SK-N-SH (cell line): Measurements from ENCODE around the gene IL18BP. TPM values are rescaled to one million over a fixed set of nuclear protein-coding genes. Genes with fewer than 3 reads are reported as not detected.

Experiments
- CTCF ChIA-PET: fragments of 300-600, 350-600 bp; formaldehyde crosslinking; extraction: SDS; loops from one replicate; lab custom pipeline; 2021; lab: Yijun Ruan, JAX
- POLR2A ChIA-PET: fragments of 350-600 bp; sonication (Branson Sonifier 250); formaldehyde crosslinking; extraction: SDS; loops from one replicate; lab custom pipeline; 2020; ENCODE audit warnings: antibody characterized with exemption, inconsistent platforms; lab: Yijun Ruan, JAX
- DNase-seq: peaks from one replicate; pipeline ENCODE4 v3.0.0; 2012
- H2AFZ ChIP-seq: fragments of 200-600 bp; sonication (generic); 2 replicates; pipeline ENCODE4 v1.8.1; 2016; ENCODE audit warnings: antibody characterized with exemption, mild to moderate bottlenecking, low read depth
- H3F3A ChIP-seq: fragments of 200-600 bp; sonication (generic); replicated peaks from 2 replicates; pipeline ENCODE3; 2016; ENCODE audit warnings: antibody characterized with exemption, mild to moderate bottlenecking; ENCODE audit not compliant: insufficient read depth
- H3K27ac ChIP-seq, 2 experiments: fragments of 200-500 bp in 1 of 2; fragments of 200-600 bp in 1 of 2; sonication (Bioruptor generic) in 1 of 2; sonication (generic), shearing (Covaris generic) in 1 of 2; 2 replicates each; pipeline versions ENCODE4 v1.5.1 to v1.6.1; 2014 to 2016; ENCODE audit warnings: low read depth in 2 of 2, inconsistent platforms in 1 of 2, low read length in 1 of 2, mild to moderate bottlenecking in 1 of 2, mixed read lengths in 1 of 2
- H3K27me3 ChIP-seq: fragments of 200-600 bp; sonication (generic), shearing (Covaris generic); 2 replicates; pipeline ENCODE4 v1.6.1; 2016; ENCODE audit warnings: mixed run types; ENCODE audit not compliant: insufficient read depth
- H3K36me3 ChIP-seq, 2 experiments: fragments of 200-500 bp in 1 of 2; fragments of 200-600 bp in 1 of 2; sonication (Bioruptor generic) in 1 of 2; sonication (generic) in 1 of 2; replicated peaks in 1 of 2; 2 replicates each; pipeline versions ENCODE3 to v1.5.1; 2014 to 2016; ENCODE audit warnings: low read length in 1 of 2, mild to moderate bottlenecking in 1 of 2; ENCODE audit not compliant: insufficient read depth in 2 of 2, control insufficient read depth in 1 of 2
- H3K4me1 ChIP-seq, 2 experiments: fragments of 200-500 bp in 1 of 2; fragments of 200-600 bp in 1 of 2; sonication (Bioruptor generic) in 1 of 2; sonication (generic), shearing (Covaris generic) in 1 of 2; 2 replicates each; pipeline versions ENCODE4 v1.5.1 to v1.6.1; 2014 to 2016; ENCODE audit warnings: low read depth in 1 of 2, low read length in 1 of 2, mixed run types in 1 of 2; ENCODE audit not compliant: insufficient read depth in 2 of 2, control insufficient read depth in 1 of 2
- H3K4me2 ChIP-seq: fragments of 200-600 bp; sonication (generic), shearing (Covaris generic); 2 replicates; pipeline ENCODE4 v1.6.1; 2017; ENCODE audit warnings: mixed run types
- H3K4me3 ChIP-seq, 2 experiments: fragments of 200-500 bp in 1 of 2; fragments of 200-600 bp in 1 of 2; sonication (Bioruptor generic) in 1 of 2; sonication (generic), shearing (Covaris generic) in 1 of 2; 2 replicates each; pipeline versions ENCODE4 v1.5.1 to v1.8.1; 2014 to 2016; ENCODE audit warnings: low read depth in 2 of 2, inconsistent platforms in 1 of 2, low read length in 1 of 2, mild to moderate bottlenecking in 1 of 2, mixed read lengths in 1 of 2, moderate library complexity in 1 of 2
- H3K79me2 ChIP-seq: fragments of 200-600 bp; sonication (generic); 2 replicates; pipeline ENCODE4 v1.8.1; 2017; ENCODE audit warnings: mild to moderate bottlenecking; ENCODE audit not compliant: insufficient read depth
- H3K9ac ChIP-seq: fragments of 200-600 bp; sonication (generic); 2 replicates; pipeline ENCODE4 v1.6.1; 2017; ENCODE audit warnings: mixed run types
- H3K9me2 ChIP-seq: fragments of 200-600 bp; sonication (generic); 2 replicates; pipeline ENCODE4 v1.6.1; 2017; ENCODE audit warnings: mixed run types
- H3K9me3 ChIP-seq: fragments of 200-600 bp; sonication (generic); 2 replicates; pipeline ENCODE4 v1.6.1; 2017; ENCODE audit warnings: mixed run types, mild to moderate bottlenecking, moderate library complexity
- H4K20me1 ChIP-seq: fragments of 200-600 bp; sonication (generic); 2 replicates; pipeline ENCODE4 v1.6.1; 2017; ENCODE audit warnings: mild to moderate bottlenecking, mixed run types; ENCODE audit not compliant: insufficient read depth
- EZH2phosphoT487 ChIP-seq: fragments of 200-600 bp; sonication (generic); IDR thresholded peaks from 2 replicates; pipeline ENCODE4 v1.6.1; 2017; ENCODE audit warnings: low read depth, mixed run types, mild to moderate bottlenecking, antibody characterized with exemption, moderate library complexity, borderline replicate concordance
- FOSL2 ChIP-seq: IDR thresholded peaks from 2 replicates; pipeline ENCODE4 v1.4.0; 2012; ENCODE audit warnings: low read depth, mild to moderate bottlenecking, moderate library complexity, borderline replicate concordance
- GABPA ChIP-seq: IDR thresholded peaks from 2 replicates; pipeline ENCODE4 v1.4.0; 2012; ENCODE audit warnings: low read depth, mild to moderate bottlenecking
- GATA2 ChIP-seq: sonication (generic); formaldehyde crosslinking; IDR thresholded peaks from 2 replicates; pipeline ENCODE4 v1.5.0; 2020; ENCODE audit warnings: mild to moderate bottlenecking, missing genetic modification reagents
- JUND ChIP-seq: IDR thresholded peaks from 2 replicates; pipeline ENCODE4 v1.4.0; 2012
- MAX ChIP-seq: IDR thresholded peaks from 2 replicates; pipeline ENCODE4 v1.4.0; 2012; ENCODE audit warnings: low read depth
- NRF1 ChIP-seq: IDR thresholded peaks from 2 replicates; pipeline ENCODE4 v1.6.1; 2012; ENCODE audit warnings: low read depth, mild to moderate bottlenecking, low read length
- RCOR1 ChIP-seq: fragments of 150-350 bp; IDR thresholded peaks from 2 replicates; pipeline ENCODE4 v1.6.1; 2017; ENCODE audit warnings: antibody characterized with exemption, low read length
- REST ChIP-seq: IDR thresholded peaks from 2 replicates; pipeline ENCODE4 v1.6.1; 2012; ENCODE audit warnings: mild to moderate bottlenecking, low read depth, low read length, moderate library complexity
- RFX5 ChIP-seq: IDR thresholded peaks from 2 replicates; pipeline ENCODE4 v1.6.1; 2012; ENCODE audit warnings: mild to moderate bottlenecking, improper control_type of control experiment, low read length
- SMC3 ChIP-seq: IDR thresholded peaks from 2 replicates; pipeline ENCODE4 v1.6.1; 2012; ENCODE audit warnings: low read depth, low read length, improper control_type of control experiment
- USF1 ChIP-seq: IDR thresholded peaks from 2 replicates; pipeline ENCODE4 v1.4.0; 2012; ENCODE audit warnings: low read depth, borderline replicate concordance
- USF2 ChIP-seq: fragments of 150-350 bp; IDR thresholded peaks from 2 replicates; pipeline ENCODE4 v1.6.1; 2017; ENCODE audit warnings: antibody characterized with exemption, low read length, low read depth, borderline replicate concordance
- ZBTB33 ChIP-seq: IDR thresholded peaks from 2 replicates; pipeline ENCODE4 v1.4.0; 2012; ENCODE audit warnings: low read depth, borderline replicate concordance
- whole genome bisulfite sequencing: methylation state at CpG from one replicate; pipeline ENCODE4 v1.1.6; 2017; ENCODE audit warnings: low lambda C conversion rate; 5-methylcytosine and 5-hydroxymethylcytosine counted together
- polyA plus RNA-seq, 3 experiments: library from polyadenylated mRNA; depleted of rRNA; stranded (reverse); fragments of >200 nt; gene quantifications; 2 replicates each; pipeline ENCODE4 v1.2.3, GENCODE V29; 2012

The IL18BP gene
- polyA plus RNA-seq, 1 of the 3 experiments (the other 2 are of a cell fraction), result 5.0 TPM

- peaks cover 64% of the 10 kb centered on the region for H4K20me1 ChIP-seq
- peaks cover 2% of the 10 kb centered on the region; the same call in 1 of the 2 replicates for H3K79me2 ChIP-seq
- no peaks in the 10 kb centered on the region for H3K9me2 ChIP-seq
- peaks cover 41% of the 10 kb centered on the region for H3F3A ChIP-seq
- H3K4me1 ChIP-seq, result no peaks in the 10 kb centered on the region; a peak in 1 of 4 replicates
- TF ChIP-seq USF2, result no peak
- TF ChIP-seq ZBTB33, result no peak
- no peak for TF ChIP-seq RCOR1
- TF ChIP-seq REST, result no peak
- TF ChIP-seq MAX, result no peak
- no peak for TF ChIP-seq NRF1
- TF ChIP-seq FOSL2, result no peak
- no peak for TF ChIP-seq USF1
- no peak for TF ChIP-seq EZH2phosphoT487
- no peak for TF ChIP-seq GABPA
- TF ChIP-seq SMC3, result no peak
- no peak for TF ChIP-seq RFX5
- TF ChIP-seq GATA2 (CRISPR knock-in tag), result no peak
- no peak for TF ChIP-seq JUND
- TF ChIP-seq, all 33 proteins: peak for 0
- ChIA-PET CTCF (interaction anchor here (1.3 to 2.4 kb wide), 4 partner anchors 16 to 82 kb away, joined by 6 to 16 read pairs (median 11); no protein-coding TSS in a partner anchor), POLR2A (interaction anchor here (1.0 to 1.7 kb wide), 2 partner anchors 8 to 9 kb away, joined by 4 read pairs; no protein-coding TSS in a partner anchor)
- no peak for DNase-seq
- Histone ChIP-seq H3K9me3 (no peaks in the 10 kb centered on the region), H3K27ac (no peak overlapping the region), H3K4me2 (no peak overlapping the region), H3K36me3 (peaks cover 46 to 99% of the 10 kb centered on the region in 2 experiments), H3K4me3 (no peak overlapping the region), H2AFZ (no peak overlapping the region), H3K27me3 (no peaks in the 10 kb centered on the region), H3K9ac (no peak overlapping the region)
- WGBS, result 94% methylated on average over 6 of the region's 7 CpGs
Measured at GRCh38 chr11:72008728-72009127, 10.0 kb downstream of the IL18BP start.
